Mesendoderm (in vitro differentiated cells): ENCODE results near the gene PLEKHH3.
A peak's percentile ranks its signal among the peaks of the same experiment; 100 is the strongest.
"Not testable (repeated sequence)": the region's sequence is repeated elsewhere in the genome, so short reads cannot be mapped to it uniquely, and the experiment has no call there.

ENCODE experiments used
- DNase-seq: peaks from one replicate; pipeline ENCODE4 v3.0.0; 2013
- H2AK5ac ChIP-seq: 2 replicates; pipeline ENCODE4 v1.6.1; 2013; ENCODE audit warnings: low read length, inconsistent platforms
- H2BK120ac ChIP-seq: 2 replicates; pipeline ENCODE4 v1.6.1; 2013; ENCODE audit warnings: low read depth, mild to moderate bottlenecking, low read length, moderate library complexity, mixed read lengths
- H2BK15ac ChIP-seq: replicated peaks from 2 replicates; pipeline ENCODE4 v1.6.1; 2013; ENCODE audit warnings: low read depth, mild to moderate bottlenecking, moderate library complexity
- H2BK5ac ChIP-seq: 2 replicates; pipeline ENCODE4 v1.6.1; 2013; ENCODE audit warnings: low read length, inconsistent platforms
- H3K18ac ChIP-seq: 2 replicates; pipeline ENCODE4 v1.6.1; 2013; ENCODE audit warnings: mild to moderate bottlenecking, low read length, mixed read lengths
- H3K23ac ChIP-seq: one replicate; pipeline ENCODE4 v1.6.1; 2013; ENCODE audit warnings: low read length
- H3K27ac ChIP-seq: 2 replicates; pipeline ENCODE4 v1.5.1; 2013; ENCODE audit warnings: low read depth, mild to moderate bottlenecking, inconsistent platforms, low read length, moderate library complexity
- H3K27me3 ChIP-seq: 2 replicates; pipeline ENCODE4 v1.6.1; 2013; ENCODE audit warnings: low read length, control low read depth, mild to moderate bottlenecking, inconsistent platforms; ENCODE audit not compliant: insufficient read depth, poor library complexity
- H3K36me3 ChIP-seq: 2 replicates; pipeline ENCODE4 v1.6.1; 2013; ENCODE audit warnings: low read length, inconsistent platforms; ENCODE audit not compliant: control insufficient read depth, insufficient read depth
- H3K4ac ChIP-seq: one replicate; pipeline ENCODE4 v1.6.1; 2013; ENCODE audit warnings: low read depth, mild to moderate bottlenecking, low read length, moderate library complexity
- H3K4me1 ChIP-seq: 2 replicates; pipeline ENCODE4 v1.6.1; 2013; ENCODE audit warnings: low read depth, low read length, inconsistent platforms; ENCODE audit not compliant: control insufficient read depth
- H3K4me2 ChIP-seq: 2 replicates; pipeline ENCODE4 v1.6.1; 2013; ENCODE audit warnings: low read length
- H3K4me3 ChIP-seq: 2 replicates; pipeline ENCODE4 v1.5.1; 2013; ENCODE audit warnings: mild to moderate bottlenecking, low read length
- H3K56ac ChIP-seq: one replicate; pipeline ENCODE4 v1.6.1; 2013; ENCODE audit warnings: low read length
- H3K79me1 ChIP-seq: 2 replicates; pipeline ENCODE4 v1.6.1; 2013; ENCODE audit warnings: low read length, inconsistent platforms
- H3K79me2 ChIP-seq: 2 replicates; pipeline ENCODE4 v1.6.1; 2013; ENCODE audit warnings: mild to moderate bottlenecking, low read length; ENCODE audit not compliant: control insufficient read depth, insufficient read depth
- H3K9ac ChIP-seq: 2 replicates; pipeline ENCODE4 v1.6.1; 2013; ENCODE audit warnings: low read length, inconsistent platforms
- H4K5ac ChIP-seq: one replicate; pipeline ENCODE4 v1.6.1; 2013; ENCODE audit warnings: low read length
- H4K8ac ChIP-seq: one replicate; pipeline ENCODE4 v1.6.1; 2013; ENCODE audit warnings: low read depth, mild to moderate bottlenecking, control low read depth, low read length, moderate library complexity
- WGBS: extraction: QIAGEN DNeasy Blood & Tissue Kit; methylation state at CpG from one replicate; pipeline ENCODE4 v1.1.7; 2013; ENCODE audit warnings: low lambda C conversion rate, missing lambda C conversion rate; ENCODE audit not compliant: insufficient coverage; ENCODE audit errors: extremely low coverage; 5-methylcytosine and 5-hydroxymethylcytosine counted together

The PLEKHH3 gene

DNA sequence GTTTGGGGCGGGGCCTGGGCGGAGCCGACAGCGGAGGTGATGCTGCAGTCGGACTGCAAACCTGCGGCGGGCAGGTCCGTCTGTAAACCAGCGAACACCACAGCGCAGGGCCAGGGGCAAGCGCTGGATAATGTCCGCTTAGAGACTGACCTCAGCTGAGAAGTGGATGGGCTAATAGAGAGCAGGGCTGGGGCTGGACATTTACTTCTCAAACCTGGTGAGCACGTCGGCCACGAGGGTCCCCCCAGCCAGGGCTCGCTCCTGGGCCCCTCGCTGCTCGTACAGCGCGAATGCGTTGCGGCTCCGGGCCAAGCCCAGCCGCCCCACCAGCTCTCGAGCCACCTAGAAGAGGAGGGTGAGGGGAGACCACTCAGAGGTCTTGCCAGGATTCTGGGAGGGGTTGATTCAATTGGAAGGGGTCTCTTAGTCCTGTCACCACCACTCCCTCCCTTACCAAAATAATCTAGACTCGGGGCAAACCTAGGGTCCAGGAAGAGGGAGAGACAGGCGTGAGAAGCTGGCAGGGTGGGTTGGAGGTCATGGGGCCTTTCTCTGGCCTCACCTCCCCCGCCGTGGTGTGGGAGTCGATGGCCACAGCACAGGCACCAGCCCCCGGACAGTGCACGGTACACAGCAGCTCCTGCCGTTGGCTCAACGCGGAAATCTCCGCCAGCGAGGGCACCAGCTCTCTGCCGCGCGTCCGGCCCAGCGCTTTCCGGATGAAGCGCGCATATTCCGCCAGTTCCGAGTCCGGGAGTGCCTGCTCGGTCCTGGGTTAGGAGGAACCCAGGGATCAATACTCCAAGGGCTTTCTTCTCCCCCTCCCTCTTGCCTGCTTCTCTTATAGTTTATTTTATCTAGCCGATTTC, 5.8 kb downstream of the PLEKHH3 start:
- H3K4me2 ChIP-seq, result no peak overlapping the region
- H3K36me3 ChIP-seq, result no peaks in the 10 kb centered on the region
- no peaks in the 10 kb centered on the region for H3K79me1 ChIP-seq
- H3K4me3 ChIP-seq, result no peak overlapping the region
- no CpG with 5 or more reads among the region's 50 CpGs for WGBS
- no peak overlapping the region for H2BK120ac ChIP-seq
- H2AK5ac ChIP-seq, result no peak overlapping the region
- no peak for DNase-seq
- H3K79me2 ChIP-seq, result no peaks in the 10 kb centered on the region
- H3K18ac ChIP-seq, result no peak overlapping the region
- H4K8ac ChIP-seq, result no peak overlapping the region
- H2BK5ac ChIP-seq, result no peak overlapping the region
- H3K27me3 ChIP-seq, result no peaks in the 10 kb centered on the region
- peak overlapping the region; percentile 1 for H3K9ac ChIP-seq
- peak overlapping the region; percentile 17 for H3K56ac ChIP-seq
- no peak overlapping the region for H2BK15ac ChIP-seq
- H3K4ac ChIP-seq, result no peak overlapping the region
- no peak overlapping the region for H3K27ac ChIP-seq
- H3K4me1 ChIP-seq, result peaks cover 5% of the 10 kb centered on the region
- H3K23ac ChIP-seq, result no peak overlapping the region
- no peak overlapping the region for H4K5ac ChIP-seq

DNA sequence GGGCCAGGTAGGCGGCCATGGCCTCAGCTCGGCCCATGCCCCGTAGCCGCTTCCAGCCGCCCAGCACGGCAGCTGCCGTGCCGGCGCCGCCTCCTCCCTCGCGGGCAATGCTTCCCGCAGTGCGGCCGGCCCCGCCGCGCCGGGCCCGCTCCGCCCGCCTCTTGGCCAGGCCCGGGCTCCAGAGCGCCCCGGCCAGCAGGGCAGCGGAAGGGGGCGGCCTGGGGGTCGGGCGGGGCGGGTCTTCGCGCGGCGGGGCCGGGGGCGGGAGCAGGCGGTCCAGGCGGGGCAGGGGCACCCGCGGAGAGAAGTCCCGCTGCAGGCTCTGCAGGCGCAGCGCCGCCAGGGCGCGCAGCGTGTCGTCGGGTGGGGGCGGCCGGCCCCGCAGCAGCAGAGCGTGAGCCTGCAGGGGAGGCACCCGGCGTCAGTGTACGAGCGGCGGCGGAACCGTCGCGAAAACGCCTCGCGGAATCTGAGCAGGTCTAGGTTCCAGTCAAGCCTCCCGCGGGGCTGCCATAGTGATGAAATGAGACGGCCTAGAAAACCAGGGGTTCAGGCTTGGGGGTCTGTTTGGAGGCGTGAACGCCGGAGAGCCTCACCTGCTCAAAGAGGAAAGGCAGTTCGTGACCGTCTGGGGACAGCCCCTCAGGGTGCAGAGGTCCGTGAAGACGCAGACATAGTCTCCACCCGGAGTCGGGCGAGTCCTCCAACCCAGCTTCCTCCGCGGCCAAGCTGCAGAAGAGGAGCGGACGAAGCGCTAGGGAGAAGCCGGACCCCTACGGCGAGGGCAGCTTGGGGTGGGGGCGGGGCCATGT, 6.6 kb downstream of the PLEKHH3 start:
- peak; percentile 77 for DNase-seq

DNA sequence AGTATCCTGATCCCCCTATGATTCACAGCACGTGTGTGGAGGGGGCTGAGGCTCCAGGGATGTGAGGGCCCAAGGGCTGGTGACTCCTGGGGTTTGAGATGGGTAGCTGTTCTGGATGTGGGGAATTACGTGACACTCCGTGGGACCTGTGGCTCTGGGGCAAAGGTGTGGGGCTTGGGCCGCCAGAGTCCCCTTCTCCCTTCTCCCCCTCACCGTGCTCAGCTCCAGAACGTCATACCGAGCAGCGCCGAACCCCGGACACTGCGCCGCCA, 7.2 kb downstream of the PLEKHH3 start:
- Histone ChIP-seq H2BK120ac (no peak overlapping the region), H3K36me3 (no peaks in the 10 kb centered on the region), H2BK15ac (no peak overlapping the region), H3K9ac (peak overlapping the region; percentile 73), H3K4me3 (no peak overlapping the region), H2BK5ac (no peak overlapping the region), H4K8ac (no peak overlapping the region), H3K4ac (peak overlapping the region; percentile 64), H3K27me3 (no peaks in the 10 kb centered on the region), H3K79me2 (no peaks in the 10 kb centered on the region), H3K27ac (peak overlapping the region; percentile 47), H3K56ac (peak overlapping the region; percentile 86), H4K5ac (no peak overlapping the region), H3K18ac (peak overlapping the region; percentile 33), H3K4me1 (no peaks in the 10 kb centered on the region), H3K4me2 (peak overlapping the region; percentile 21), H3K79me1 (no peaks in the 10 kb centered on the region), H2AK5ac (no peak overlapping the region), H3K23ac (no peak overlapping the region)
- WGBS, result no CpG with 5 or more reads among the region's 12 CpGs
- DNase-seq, result no peak

More for the DNA sequence above, 6.6 kb downstream of the PLEKHH3 start:
- Histone ChIP-seq H3K27ac (peak overlapping the region; percentile 50), H3K36me3 (no peaks in the 10 kb centered on the region), H3K4me1 (peaks cover 2% of the 10 kb centered on the region), H3K27me3 (no peaks in the 10 kb centered on the region), H3K4me3 (peak overlapping the region; percentile 1), H3K79me1 (no peaks in the 10 kb centered on the region), H3K79me2 (no peaks in the 10 kb centered on the region), H2BK120ac (no peak overlapping the region), H3K9ac (peak overlapping the region; percentile 73), H2AK5ac (no peak overlapping the region), H3K56ac (peak overlapping the region; percentile 86), H3K18ac (peak overlapping the region; percentile 33), H2BK5ac (no peak overlapping the region), H2BK15ac (no peak overlapping the region), H3K4me2 (peak overlapping the region; percentile 21), H4K5ac (no peak overlapping the region), H3K23ac (no peak overlapping the region), H3K4ac (peak overlapping the region; percentile 64), H4K8ac (no peak overlapping the region)
- WGBS, result no CpG with 5 or more reads among the region's 87 CpGs

DNA sequence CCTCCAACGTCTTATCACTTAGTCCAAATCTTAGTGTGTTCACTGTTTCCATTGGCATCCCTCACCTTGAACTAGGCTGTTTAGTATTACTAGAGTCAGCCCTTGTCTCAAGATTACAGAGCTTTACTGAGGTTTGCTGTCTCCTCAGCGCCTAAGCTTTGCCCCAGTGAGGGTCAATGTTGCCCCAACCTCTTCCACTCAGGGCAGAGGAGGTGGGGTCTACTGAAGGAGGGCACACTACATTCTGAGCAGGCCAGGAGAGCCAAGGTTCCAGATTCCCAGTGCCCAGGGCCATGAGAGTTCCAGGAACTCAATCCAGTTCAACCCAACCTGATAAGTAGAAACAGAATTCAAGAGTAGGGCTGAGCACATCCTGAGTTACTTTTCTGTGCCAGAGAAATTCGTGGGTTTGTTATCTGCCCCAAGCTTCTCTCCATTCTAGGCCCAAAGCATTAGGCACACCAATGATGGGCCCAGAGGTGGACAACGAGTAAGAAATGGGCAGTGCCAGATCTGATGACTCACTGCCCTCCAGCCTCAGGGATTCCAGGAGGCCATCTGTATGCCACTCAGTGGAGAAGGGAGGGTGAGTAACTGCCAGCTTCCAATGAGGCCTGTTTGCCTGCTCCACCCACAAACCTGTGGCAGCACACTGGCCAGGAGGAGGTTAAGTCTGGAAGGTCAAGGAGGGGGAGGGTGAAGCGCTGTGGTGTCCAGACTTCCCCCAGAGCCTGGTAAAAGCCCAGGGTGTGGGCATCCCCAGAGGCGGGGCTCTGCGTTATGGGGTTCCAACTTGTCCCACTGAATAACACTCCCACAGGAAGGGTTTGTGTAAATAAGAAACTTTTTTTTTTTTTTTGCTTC, 9.5 kb downstream of the PLEKHH3 start:
- H3K56ac ChIP-seq, result no peak overlapping the region
- H3K9ac ChIP-seq, result no peak overlapping the region
- H3K4ac ChIP-seq, result no peak overlapping the region
- H3K4me1 ChIP-seq, result no peaks in the 10 kb centered on the region
- no peak overlapping the region for H3K23ac ChIP-seq
- no peak overlapping the region for H3K18ac ChIP-seq
- no peak overlapping the region for H4K5ac ChIP-seq
- H2BK5ac ChIP-seq, result no peak overlapping the region
- H3K4me3 ChIP-seq, result no peak overlapping the region
- no peak overlapping the region for H3K27ac ChIP-seq
- no CpG with 5 or more reads among the region's 7 CpGs for WGBS
- H2BK15ac ChIP-seq, result no peak overlapping the region
- no peak for DNase-seq
- no peak overlapping the region for H2AK5ac ChIP-seq
- H3K4me2 ChIP-seq, result no peak overlapping the region
- no peaks in the 10 kb centered on the region for H3K79me2 ChIP-seq
- no peaks in the 10 kb centered on the region for H3K36me3 ChIP-seq
- no peaks in the 10 kb centered on the region for H3K27me3 ChIP-seq
- no peaks in the 10 kb centered on the region for H3K79me1 ChIP-seq
- no peak overlapping the region for H2BK120ac ChIP-seq
- no peak overlapping the region for H4K8ac ChIP-seq

DNA sequence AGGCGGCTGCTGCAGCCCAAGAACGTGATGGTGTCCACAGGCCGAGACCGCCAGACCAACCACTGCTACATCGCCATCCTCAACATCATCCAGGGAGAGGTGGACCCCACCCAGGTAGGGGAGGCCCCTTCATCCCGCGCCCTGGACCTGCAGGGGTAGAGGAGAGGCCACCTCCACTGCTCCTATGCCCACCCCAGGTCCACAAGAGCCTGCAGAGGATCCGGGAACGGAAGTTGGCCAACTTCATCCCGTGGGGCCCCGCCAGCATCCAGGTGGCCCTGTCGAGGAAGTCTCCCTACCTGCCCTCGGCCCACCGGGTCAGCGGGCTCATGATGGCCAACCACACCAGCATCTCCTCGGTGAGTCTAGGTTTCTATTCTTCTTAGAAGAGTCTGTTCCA, 10.7 kb downstream of the PLEKHH3 start:
- H4K8ac ChIP-seq, H2BK15ac ChIP-seq, H3K18ac ChIP-seq, DNase-seq, H3K27me3 ChIP-seq, H3K4me3 ChIP-seq, H3K23ac ChIP-seq, H3K56ac ChIP-seq, H3K4me2 ChIP-seq, H3K4me1 ChIP-seq, H3K79me2 ChIP-seq, H3K4ac ChIP-seq, H3K27ac ChIP-seq, H3K36me3 ChIP-seq, H3K79me1 ChIP-seq, H3K9ac ChIP-seq, H2AK5ac ChIP-seq, H2BK5ac ChIP-seq, H2BK120ac ChIP-seq, H4K5ac ChIP-seq: not testable (repeated sequence)
- WGBS, result no CpG with 5 or more reads among the region's 16 CpGs
